Germinal center (tissue), 1 donor: Measurements from ENCODE around the gene SCAPER.
A peak's percentile ranks its signal among the peaks of the same experiment; 100 is the strongest.
"Not testable (repeated sequence)": the region's sequence is repeated elsewhere in the genome, so short reads cannot be mapped to it uniquely, and the experiment has no call there.

Source experiments
- DNase-seq: peaks from one replicate; pipeline ENCODE4 v3.0.0; 2012; ENCODE audit warnings: mixed read lengths, low spot score

Gene SCAPER

GRCh38 chr15:76576523-76577279 lies 328.4 kb downstream of the SCAPER start:
- no peak for DNase-seq

DNA sequence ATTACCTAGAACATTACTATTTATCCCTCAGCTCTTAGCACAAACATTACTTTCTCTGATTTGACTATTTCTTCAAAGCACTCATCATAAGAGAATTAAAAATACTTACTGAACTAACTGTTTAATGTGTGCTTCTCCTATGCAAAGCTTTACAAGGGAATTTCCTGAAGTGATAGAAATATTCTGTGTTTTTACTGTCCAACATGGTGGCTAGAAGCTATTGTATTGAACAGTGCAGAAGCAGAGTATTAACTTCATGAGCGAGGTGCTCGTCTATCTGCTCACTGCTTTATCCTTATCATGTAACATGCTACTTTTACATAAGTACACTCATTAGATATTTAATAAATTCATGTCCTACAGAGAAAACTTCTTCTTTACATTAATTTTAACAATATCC lies 329.5 kb downstream of the SCAPER start:
- DNase-seq: no peak

DNA sequence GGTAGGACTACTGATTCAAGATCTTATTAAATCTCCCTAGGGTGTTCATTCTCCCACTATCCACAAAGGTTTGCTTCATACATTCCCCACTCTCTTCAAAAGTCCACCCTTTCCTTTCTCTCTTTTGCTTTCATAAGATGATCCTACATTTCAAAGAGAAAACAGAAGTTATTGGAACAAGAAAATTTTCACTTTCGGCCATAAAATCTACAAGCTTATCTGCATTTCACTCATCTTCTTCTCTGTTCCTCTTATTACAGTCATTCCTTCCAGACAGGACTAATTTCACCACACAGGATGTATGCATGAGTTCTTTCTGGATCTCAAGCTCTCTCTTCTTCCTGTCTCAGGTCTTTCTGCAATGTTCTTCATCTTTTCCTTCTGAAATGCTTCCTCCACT lies 329.9 kb downstream of the SCAPER start:
- DNase-seq: peak; percentile 20

- DNase-seq: no peak
These were observed 332.2 kb downstream of the SCAPER start for GRCh38 chr15:76572983-76573314.

- DNase-seq: no peak
These were observed 338.9 kb downstream of the SCAPER start for GRCh38 chr15:76566276-76566675.

GRCh38 chr15:76565366-76565765 lies 339.8 kb downstream of the SCAPER start:
- DNase-seq: no peak

DNA sequence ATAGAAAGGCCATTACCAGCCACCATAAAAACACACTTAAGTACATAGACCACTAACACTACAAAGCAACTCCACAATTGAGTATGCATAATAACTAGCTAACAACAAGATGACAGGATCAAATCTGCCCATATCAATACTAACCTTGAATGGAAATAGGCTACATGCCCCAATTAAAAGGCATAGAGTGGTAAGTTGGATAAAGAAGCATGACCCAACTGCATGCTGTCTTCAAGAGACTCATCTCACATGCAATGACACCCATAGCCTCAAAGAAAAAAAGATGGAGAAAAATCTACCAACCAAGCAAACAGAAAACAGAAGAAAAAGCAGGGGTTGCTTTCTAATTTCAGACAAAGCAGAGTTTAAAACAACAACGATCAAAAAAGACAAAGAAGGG lies 349.9 kb downstream of the SCAPER start:
- no peak for DNase-seq

- DNase-seq: no peak
These were observed 351.6 kb downstream of the SCAPER start for GRCh38 chr15:76553564-76553963.

DNA sequence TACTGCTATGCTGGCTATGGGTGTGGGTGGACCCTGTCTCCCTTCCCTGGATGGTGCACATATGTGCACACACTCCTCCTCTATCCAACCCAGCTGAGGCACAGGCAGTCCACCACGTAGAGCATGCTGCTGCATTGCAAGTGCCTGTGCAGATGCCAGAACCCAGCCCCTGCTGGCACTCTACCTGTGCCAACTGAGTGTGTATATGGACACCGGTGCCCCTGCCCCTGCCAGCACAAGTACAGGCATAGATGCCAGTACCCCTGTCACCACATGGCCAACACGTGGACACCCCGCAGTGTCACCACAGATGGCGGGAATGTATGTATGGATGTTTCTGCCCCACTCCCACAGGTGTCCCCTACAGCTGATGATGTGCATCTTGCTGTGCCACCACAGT lies 352.0 kb downstream of the SCAPER start:
- DNase-seq: no peak

- DNase-seq: no peak
These were observed 358.3 kb downstream of the SCAPER start for GRCh38 chr15:76546805-76547204.

DNA sequence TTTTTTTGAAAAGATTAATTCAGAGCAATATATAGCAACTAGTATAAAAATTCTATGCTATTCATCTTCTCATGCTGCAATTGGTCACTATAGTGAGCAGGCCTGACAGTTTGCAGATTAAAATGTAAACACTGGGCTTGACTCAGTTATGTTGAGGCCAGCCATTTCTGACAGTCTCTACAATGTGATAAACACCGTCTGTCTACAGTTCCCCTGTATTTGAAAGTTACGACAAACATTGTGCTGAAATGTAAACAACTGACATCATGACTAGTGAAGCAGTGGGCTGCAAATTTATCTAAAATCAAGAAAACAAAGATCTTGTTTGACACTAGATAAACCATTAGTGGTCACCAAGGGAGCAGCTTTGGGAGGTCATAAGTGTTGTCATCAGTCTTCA lies 371.1 kb downstream of the SCAPER start:
- DNase-seq: no peak

- no peak for DNase-seq
These were observed 371.9 kb downstream of the SCAPER start for GRCh38 chr15:76533060-76533820.

- DNase-seq: no peak
These were observed 375.2 kb downstream of the SCAPER start for GRCh38 chr15:76529911-76530310.

DNA sequence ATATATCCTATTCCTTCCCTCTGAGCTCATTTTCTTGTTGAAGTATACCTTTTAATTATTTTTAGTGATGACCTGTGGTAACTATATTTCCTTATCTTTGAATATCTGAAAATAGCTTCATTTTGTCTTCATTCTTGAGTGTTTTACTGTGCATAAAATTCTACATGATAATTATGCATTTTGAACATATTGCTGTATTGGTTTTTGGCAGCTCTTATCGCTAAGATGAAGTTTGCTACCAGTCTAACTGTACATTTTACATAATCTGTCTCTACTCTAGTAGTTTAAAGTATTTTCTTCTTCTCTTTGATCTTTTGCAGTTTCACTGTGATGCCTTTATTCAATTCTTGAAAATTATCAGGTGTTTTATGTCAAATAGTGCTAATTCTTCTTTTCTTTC lies 379.0 kb downstream of the SCAPER start:
- no peak for DNase-seq

DNA sequence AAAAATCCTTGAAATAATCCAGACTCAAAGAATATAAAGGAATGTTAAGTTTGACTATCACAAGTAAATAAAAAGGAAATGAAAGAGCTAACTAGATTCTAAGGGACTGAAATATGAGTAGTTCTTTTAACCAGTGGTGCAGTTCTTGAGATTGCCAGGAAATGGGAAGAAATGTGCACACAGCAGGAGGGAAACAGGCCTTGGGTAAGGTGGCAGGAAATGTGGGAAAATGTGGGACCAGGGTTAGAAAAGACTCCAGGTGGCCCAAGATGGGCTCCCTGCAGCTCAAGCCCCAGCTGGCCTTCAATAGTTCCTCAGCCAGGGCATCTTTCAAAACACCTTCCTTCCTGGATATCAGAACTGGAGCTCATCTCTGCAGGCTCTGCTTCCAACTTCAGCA lies 387.2 kb downstream of the SCAPER start:
- DNase-seq: no peak

GRCh38 chr15:76514282-76514681 lies 390.9 kb downstream of the SCAPER start:
- no peak for DNase-seq

DNA sequence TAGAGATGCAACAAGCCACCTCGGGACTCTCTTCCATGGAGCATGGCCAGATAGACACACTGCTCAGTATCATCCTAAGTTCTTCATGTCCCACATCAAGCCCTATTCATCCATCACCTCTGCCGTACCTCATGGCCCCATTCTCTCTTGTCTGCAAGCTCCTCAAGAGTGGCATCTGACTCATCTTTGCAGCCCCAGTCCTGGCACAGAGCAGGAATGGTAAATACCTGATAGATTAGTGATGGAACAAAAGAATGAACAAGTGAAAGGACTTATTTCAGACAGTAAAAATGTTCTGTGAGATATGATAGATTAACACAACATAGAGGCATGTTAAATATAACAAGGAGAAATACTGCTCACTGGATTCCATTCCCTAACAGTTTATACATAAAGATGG lies 392.2 kb downstream of the SCAPER start:
- no peak for DNase-seq

- DNase-seq: not testable (repeated sequence)
These were observed 394.5 kb downstream of the SCAPER start for GRCh38 chr15:76510663-76511062.

GRCh38 chr15:76503804-76504203 lies 401.3 kb downstream of the SCAPER start:
- DNase-seq: no peak

DNA sequence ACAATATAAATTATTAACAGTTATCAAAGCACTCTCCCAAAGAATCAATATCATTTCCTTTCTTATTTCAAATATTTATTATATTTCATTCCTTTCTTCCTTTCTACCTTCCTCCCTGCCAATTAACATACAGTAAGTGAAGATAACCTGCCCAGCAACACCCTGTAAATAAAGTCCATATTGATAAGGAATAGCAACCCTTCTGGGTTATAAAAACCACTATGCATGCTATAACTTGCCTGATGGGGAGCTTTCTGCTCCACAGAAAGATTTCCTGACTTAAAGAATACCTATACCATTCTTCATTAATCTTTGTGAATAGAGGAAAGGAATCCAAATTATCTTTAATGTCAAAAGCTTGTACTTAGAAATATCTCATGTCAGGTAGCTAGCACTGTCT lies 402.0 kb downstream of the SCAPER start:
- DNase-seq: no peak

DNA sequence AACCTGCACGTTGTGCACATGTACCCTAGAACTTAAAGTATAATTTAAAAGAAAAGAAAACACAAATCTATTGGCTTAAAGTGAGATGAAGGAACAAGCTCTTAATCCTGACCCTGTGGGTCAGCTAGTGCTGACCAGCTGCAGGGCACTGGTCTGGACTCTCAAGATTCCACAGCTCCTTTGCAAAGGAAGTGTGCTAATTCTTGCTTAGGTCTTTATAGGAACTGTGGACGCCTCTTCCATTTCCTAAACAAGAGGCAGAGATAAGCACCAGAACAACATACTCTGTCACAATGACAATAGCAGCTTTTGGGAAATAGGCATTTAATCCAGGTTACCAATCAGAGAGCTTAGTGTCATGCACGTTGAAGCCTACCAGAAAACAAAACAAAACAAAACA lies 402.5 kb downstream of the SCAPER start:
- DNase-seq: no peak

GRCh38 chr15:76502185-76502584 lies 403.0 kb downstream of the SCAPER start:
- DNase-seq: not testable (repeated sequence)

- DNase-seq: no peak
These were observed 403.4 kb downstream of the SCAPER start for GRCh38 chr15:76501726-76502125.

DNA sequence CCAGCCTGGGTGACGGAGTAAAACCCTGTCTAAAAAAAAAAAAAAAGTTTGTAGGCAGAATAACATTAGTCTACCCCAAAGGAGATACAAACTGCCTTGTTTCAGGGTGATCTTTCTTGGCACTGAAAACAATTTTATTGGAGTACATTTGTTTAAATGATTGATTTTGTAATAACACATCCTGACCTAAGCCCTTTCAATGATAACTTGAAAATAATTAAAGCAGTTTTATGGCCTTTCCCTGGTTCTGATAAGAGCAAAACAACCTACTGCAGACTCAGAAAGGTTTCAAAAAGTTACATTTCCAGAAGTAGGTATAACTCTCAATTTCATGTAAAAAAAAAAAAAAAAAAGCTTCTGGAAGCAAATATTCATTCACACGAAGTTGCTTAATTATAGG lies 404.1 kb downstream of the SCAPER start:
- no peak for DNase-seq
